ENCODE measurements around the gene SMARCA2. TPM values are rescaled to one million over a fixed set of nuclear protein-coding genes. Genes with fewer than 3 reads are reported as not detected.

SMARCA2 gene
- total and polyA plus RNA-seq, 3 donors from 2014 or later, result 176 to 251 (median 241) TPM

GRCh38 chr9:2150338-2150737 lies 135.2 kb downstream of the SMARCA2 start:
- 94 to 95% methylated on average over 5 of the region's 5 CpGs for WGBS, 2 donors
- intact Hi-C loops (cut with DNase I; ENCODE audit: low total_unique reads), result no loop called here
- H3K4me3 ChIP-seq, result no peak overlapping the region

DNA sequence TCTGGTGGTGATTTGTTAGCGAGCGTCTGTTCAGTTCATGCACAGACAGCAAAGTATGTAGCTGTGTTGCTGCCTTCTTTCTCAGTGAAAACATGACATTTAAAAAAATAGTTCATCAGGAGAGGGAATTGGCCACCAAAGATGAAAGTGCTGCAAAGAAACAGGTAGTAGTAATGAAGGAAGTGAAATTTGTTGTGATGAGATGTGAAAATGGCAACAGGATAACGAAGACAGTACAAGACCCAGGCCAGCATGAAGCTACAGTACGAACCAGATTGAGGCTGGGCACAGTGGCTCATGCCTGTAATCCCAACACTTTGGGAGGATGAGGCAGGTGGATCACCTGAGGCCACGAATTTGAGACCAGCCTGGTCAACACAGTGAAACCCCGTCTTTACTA lies 136.0 kb downstream of the SMARCA2 start:
- no peak overlapping the region for H3K4me3 ChIP-seq
- DNase-seq, result no peak
- no peaks in the 10 kb centered on the region for H3K4me1 ChIP-seq
- intact Hi-C loops (cut with DNase I; ENCODE audit: low total_unique reads), result no loop called here
- no peaks in the 10 kb centered on the region for H3K9me3 ChIP-seq
- H3K36me3 ChIP-seq (ENCODE audit: low read depth, missing control alignments), result no peaks in the 10 kb centered on the region
- no peak overlapping the region for H3K27ac ChIP-seq
- H3K27me3 ChIP-seq, result no peaks in the 10 kb centered on the region
- WGBS, 2 donors, result 81 to 83% methylated on average over 6 of the region's 6 CpGs
- TF ChIP-seq, protein P1, sequence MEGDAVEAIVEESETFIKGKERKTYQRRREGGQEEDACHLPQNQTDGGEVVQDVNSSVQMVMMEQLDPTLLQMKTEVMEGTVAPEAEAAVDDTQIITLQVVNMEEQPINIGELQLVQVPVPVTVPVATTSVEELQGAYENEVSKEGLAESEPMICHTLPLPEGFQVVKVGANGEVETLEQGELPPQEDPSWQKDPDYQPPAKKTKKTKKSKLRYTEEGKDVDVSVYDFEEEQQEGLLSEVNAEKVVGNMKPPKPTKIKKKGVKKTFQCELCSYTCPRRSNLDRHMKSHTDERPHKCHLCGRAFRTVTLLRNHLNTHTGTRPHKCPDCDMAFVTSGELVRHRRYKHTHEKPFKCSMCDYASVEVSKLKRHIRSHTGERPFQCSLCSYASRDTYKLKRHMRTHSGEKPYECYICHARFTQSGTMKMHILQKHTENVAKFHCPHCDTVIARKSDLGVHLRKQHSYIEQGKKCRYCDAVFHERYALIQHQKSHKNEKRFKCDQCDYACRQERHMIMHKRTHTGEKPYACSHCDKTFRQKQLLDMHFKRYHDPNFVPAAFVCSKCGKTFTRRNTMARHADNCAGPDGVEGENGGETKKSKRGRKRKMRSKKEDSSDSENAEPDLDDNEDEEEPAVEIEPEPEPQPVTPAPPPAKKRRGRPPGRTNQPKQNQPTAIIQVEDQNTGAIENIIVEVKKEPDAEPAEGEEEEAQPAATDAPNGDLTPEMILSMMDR (IDR thresholded peaks at IDR 0.05), result no peak
- TF ChIP-seq POLR2A (IDR thresholded peaks at IDR 0.05), result no peak

More at GRCh38 chr9:2150338-2150737, 135.2 kb downstream of the SMARCA2 start:
- DNase-seq, result no peak
- no peaks in the 10 kb centered on the region for H3K36me3 ChIP-seq (ENCODE audit: low read depth, missing control alignments)
- TF ChIP-seq, protein P1 (IDR thresholded peaks at IDR 0.05), result no peak
- no peak for TF ChIP-seq POLR2A (IDR thresholded peaks at IDR 0.05)
- no peaks in the 10 kb centered on the region for H3K27me3 ChIP-seq
- H3K27ac ChIP-seq, result no peak overlapping the region
- no peaks in the 10 kb centered on the region for H3K4me1 ChIP-seq
- no peaks in the 10 kb centered on the region for H3K9me3 ChIP-seq

DNA sequence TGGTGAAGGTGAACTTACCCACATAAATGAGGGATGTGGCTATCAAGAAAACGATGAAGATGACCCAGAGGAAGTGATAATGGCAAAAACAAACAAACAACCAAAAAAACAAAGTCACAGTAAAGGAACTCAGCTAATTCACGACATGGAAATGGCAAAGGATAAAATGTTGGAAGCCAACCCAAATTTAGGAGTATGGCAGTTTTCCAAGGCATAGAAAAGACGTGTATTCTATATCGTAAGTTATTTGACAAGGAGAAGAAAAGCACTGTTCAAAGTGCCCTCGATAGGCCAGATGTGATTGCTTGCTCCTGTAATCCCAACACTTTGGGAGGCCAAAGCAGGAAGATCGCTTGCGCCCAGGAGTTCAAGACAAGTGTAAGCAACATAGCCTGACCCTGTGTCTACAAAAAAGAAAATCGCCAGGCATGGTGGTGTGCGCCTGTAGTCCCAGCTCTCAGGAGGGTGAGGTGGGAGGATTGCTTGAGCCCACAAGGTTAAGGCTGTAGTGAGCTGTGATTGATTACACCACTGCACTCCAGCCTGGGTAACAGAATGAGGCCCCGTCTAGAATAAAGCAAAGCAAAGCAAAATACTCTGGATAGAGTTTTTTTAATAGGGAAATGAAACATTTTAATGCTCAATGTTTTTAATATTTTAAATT lies 138.0 kb downstream of the SMARCA2 start:
- H3K4me1 ChIP-seq, result peaks cover 8% of the 10 kb centered on the region
- H3K4me3 ChIP-seq, result no peak overlapping the region
- 69 to 78% methylated on average over 9 to 10 of the region's 10 CpGs for WGBS, 2 donors
- H3K27me3 ChIP-seq, result no peaks in the 10 kb centered on the region
- no peaks in the 10 kb centered on the region for H3K9me3 ChIP-seq
- H3K36me3 ChIP-seq (ENCODE audit: low read depth, missing control alignments), result no peaks in the 10 kb centered on the region
- no peak for DNase-seq
- TF ChIP-seq, protein P1 (IDR thresholded peaks at IDR 0.05), result no peak
- no peak for TF ChIP-seq POLR2A (IDR thresholded peaks at IDR 0.05)
- intact Hi-C loops (cut with DNase I; ENCODE audit: low total_unique reads), result no loop called here
- H3K27ac ChIP-seq, result no peak overlapping the region

DNA sequence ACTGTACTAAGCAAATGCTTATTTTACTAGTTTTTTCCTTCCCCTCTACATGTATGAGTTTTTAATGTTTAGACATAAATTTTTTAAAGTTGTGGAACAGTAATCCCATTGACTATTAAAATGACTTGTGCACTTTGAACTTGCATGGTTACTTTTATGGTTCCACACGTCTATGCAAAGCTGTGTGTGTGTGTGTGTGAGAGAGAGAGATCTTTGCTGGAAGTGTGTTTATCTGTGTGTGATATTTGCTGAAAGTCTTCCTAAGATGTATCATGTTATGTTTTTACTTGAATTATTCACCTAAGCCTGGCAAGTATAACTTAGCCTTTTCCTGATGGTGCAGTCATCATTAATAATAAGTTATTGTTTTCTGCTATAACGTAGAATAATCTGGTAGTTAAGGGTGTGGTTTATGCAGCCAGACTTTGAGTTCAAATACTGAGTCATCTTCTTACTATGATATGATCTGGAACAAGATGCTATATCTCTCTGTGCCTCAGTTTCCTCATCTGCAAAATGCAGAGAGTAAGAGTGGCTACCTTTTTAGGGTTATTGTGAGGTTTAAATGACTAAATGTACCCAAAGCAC lies 138.6 kb downstream of the SMARCA2 start:
- Histone ChIP-seq H3K4me3 (no peak overlapping the region), H3K27me3 (no peaks in the 10 kb centered on the region), H3K36me3 (ENCODE audit: low read depth, missing control alignments) (no peaks in the 10 kb centered on the region), H3K4me1 (peaks cover 8% of the 10 kb centered on the region), H3K27ac (no peak overlapping the region), H3K9me3 (no peaks in the 10 kb centered on the region)
- WGBS, 2 donors, result 38 to 45% methylated on average over 2 of the region's 2 CpGs
- TF ChIP-seq POLR2A (IDR thresholded peaks at IDR 0.05), result no peak
- TF ChIP-seq, protein P1 (IDR thresholded peaks at IDR 0.05), result no peak
- intact Hi-C loops (cut with DNase I; ENCODE audit: low total_unique reads), result no loop called here
- DNase-seq, result no peak

- no peak for TF ChIP-seq POLR2A (IDR thresholded peaks at IDR 0.05)
- TF ChIP-seq, protein P1 (IDR thresholded peaks at IDR 0.05), result no peak
- no peak overlapping the region for H3K27ac ChIP-seq
- DNase-seq, result no peak
- no peaks in the 10 kb centered on the region for H3K36me3 ChIP-seq (ENCODE audit: low read depth, missing control alignments)
- H3K27me3 ChIP-seq, result no peaks in the 10 kb centered on the region
- no peaks in the 10 kb centered on the region for H3K9me3 ChIP-seq
- intact Hi-C loops (cut with DNase I; ENCODE audit: low total_unique reads), result no loop called here
- WGBS, 2 donors, result 89 to 90% methylated on average over 3 of the region's 3 CpGs
- no peak overlapping the region for H3K4me3 ChIP-seq
- peaks cover 8% of the 10 kb centered on the region for H3K4me1 ChIP-seq
Observed at GRCh38 chr9:2154731-2155130, 139.6 kb downstream of the SMARCA2 start.

Measured in testis (tissue), 3 donors.